ENCODE measurements around the gene DNMT1. TPM values are rescaled to one million over a fixed set of nuclear protein-coding genes. Genes with fewer than 3 reads are reported as not detected.

Gene DNMT1
- total RNA-seq, 4 donors from 2014 or later, result 23.3 to 122 (median 42.0) TPM

DNA sequence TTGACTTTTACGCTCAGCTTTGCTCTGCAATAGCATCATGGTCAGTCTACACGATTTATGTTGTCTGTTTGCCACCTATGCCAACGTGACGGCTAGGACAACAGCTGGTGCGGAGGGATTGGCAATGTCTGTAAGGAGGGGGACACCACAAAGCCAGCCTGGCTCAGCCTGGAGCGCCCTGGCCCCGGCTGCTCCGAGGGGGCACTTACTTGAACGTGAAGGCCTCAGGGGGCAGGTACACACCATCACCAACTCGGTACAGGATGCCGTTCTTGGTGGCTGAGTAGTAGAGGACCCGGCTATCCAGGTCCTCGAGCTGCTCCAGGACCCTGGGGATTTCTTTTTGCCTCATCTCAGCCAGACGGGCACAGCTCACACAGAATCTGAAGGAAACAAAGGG is 48.6 kb downstream of the DNMT1 start:
- H3K9me3 ChIP-seq, result no peaks in the 10 kb centered on the region
- intact Hi-C loops (cut with DNase I; ENCODE audit: low total_unique reads) (no loop called here), in situ Hi-C loops (cut with MboI; ENCODE audit: low pct_ligation_motif_present in 1 of 4, low pct_unique_long_range_greater_than_20kb in 1 of 4, low sequenced_read_pairs in 3 of 4) (no loop called here)
- peaks cover 0 to 6% (median 2%) of the 10 kb centered on the region in 4 donors for H3K4me1 ChIP-seq
- H3K27ac ChIP-seq, result no peak overlapping the region
- no peaks in the 10 kb centered on the region for H3K27me3 ChIP-seq
- DNase-seq, result no peak
- peaks cover 0 to 52% (median 21%) of the 10 kb centered on the region in 4 donors for H3K36me3 ChIP-seq
- 94% methylated on average over 14 of the region's 14 CpGs; no CpG with 5 or more reads in 1 of the 2 donors for WGBS, 2 donors (ENCODE audit: low coverage in 1 of 2)
- H3K4me3 ChIP-seq, result no peak overlapping the region
- no peak for TF ChIP-seq EP300 (IDR thresholded peaks at IDR 0.05; ENCODE audit: low read depth)
- TF ChIP-seq POLR2AphosphoS5 (IDR thresholded peaks at IDR 0.05), result no peak
- TF ChIP-seq, protein P1, sequence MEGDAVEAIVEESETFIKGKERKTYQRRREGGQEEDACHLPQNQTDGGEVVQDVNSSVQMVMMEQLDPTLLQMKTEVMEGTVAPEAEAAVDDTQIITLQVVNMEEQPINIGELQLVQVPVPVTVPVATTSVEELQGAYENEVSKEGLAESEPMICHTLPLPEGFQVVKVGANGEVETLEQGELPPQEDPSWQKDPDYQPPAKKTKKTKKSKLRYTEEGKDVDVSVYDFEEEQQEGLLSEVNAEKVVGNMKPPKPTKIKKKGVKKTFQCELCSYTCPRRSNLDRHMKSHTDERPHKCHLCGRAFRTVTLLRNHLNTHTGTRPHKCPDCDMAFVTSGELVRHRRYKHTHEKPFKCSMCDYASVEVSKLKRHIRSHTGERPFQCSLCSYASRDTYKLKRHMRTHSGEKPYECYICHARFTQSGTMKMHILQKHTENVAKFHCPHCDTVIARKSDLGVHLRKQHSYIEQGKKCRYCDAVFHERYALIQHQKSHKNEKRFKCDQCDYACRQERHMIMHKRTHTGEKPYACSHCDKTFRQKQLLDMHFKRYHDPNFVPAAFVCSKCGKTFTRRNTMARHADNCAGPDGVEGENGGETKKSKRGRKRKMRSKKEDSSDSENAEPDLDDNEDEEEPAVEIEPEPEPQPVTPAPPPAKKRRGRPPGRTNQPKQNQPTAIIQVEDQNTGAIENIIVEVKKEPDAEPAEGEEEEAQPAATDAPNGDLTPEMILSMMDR (IDR thresholded peaks at IDR 0.05), result no peak
- TF ChIP-seq POLR2A (IDR thresholded peaks at IDR 0.05), result no peak

- Histone ChIP-seq H3K27me3 (no peaks in the 10 kb centered on the region), H3K36me3 (peaks cover 0 to 44% (median 19%) of the 10 kb centered on the region in 4 donors)
- intact Hi-C loops (cut with DNase I; ENCODE audit: low total_unique reads), result no loop called here
Observed at GRCh38 chr19:10145031-10145430, 49.7 kb downstream of the DNMT1 start.

DNA sequence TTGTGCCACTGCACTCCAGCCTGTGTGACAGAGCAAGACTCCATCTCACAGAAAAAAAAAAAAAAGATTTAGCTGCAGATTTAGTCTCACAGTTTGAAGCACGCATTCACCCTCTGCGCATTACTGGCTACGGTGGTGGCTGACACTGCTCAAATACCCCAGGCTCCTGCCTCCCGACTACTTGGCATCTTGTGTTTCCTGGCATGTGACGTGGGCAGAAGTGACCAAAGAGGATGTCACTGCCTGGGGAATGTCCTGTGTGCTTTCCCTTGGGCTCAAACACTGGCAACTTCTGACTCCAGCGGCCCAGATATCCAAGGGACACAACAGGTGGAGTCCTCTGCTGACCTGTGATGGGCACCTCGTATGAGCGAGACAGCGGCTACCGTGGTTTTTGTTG is 50.4 kb downstream of the DNMT1 start:
- in situ Hi-C loops (cut with MboI; ENCODE audit: low pct_ligation_motif_present in 1 of 4, low pct_unique_long_range_greater_than_20kb in 1 of 4, low sequenced_read_pairs in 3 of 4), result no loop called here

More at GRCh38 chr19:10145031-10145430, 49.7 kb downstream of the DNMT1 start:
- H3K27ac ChIP-seq, result no peak overlapping the region
- TF ChIP-seq POLR2A (IDR thresholded peaks at IDR 0.05), result no peak
- TF ChIP-seq EP300 (IDR thresholded peaks at IDR 0.05; ENCODE audit: low read depth), result no peak
- TF ChIP-seq, protein P1 (IDR thresholded peaks at IDR 0.05), result no peak
- TF ChIP-seq POLR2AphosphoS5 (IDR thresholded peaks at IDR 0.05), result no peak
- no peak overlapping the region for H3K4me3 ChIP-seq
- no peaks in the 10 kb centered on the region for H3K9me3 ChIP-seq
- in situ Hi-C loops (cut with MboI; ENCODE audit: low pct_ligation_motif_present in 1 of 4, low pct_unique_long_range_greater_than_20kb in 1 of 4, low sequenced_read_pairs in 3 of 4), result no loop called here
- WGBS, 2 donors (ENCODE audit: low coverage in 1 of 2), result 92% methylated on average over 10 of the region's 10 CpGs; no CpG with 5 or more reads in 1 of the 2 donors
- DNase-seq, result no peak
- peaks cover 0 to 6% (median 2%) of the 10 kb centered on the region in 4 donors for H3K4me1 ChIP-seq

DNA sequence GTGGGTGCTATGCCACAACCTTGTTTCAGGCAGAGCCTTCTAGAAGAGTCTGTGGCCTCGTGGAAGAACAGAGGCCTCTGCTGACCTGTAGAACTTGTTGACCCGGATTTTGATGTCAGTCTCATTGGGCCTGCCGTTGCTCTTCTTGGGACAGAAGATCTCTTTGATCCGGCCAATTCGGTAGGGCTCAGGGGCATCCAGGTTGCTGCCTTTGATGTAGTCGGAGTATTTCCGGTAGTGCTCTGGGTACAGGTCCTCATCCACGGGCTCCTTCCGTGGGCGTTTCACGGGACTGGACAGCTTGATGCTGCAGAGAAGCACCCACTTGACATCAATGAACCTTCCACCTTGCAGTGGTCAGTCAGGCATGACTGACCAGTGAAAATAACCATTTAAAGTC is 51.1 kb downstream of the DNMT1 start:
- in situ Hi-C loops (cut with MboI; ENCODE audit: low pct_ligation_motif_present in 1 of 4, low pct_unique_long_range_greater_than_20kb in 1 of 4, low sequenced_read_pairs in 3 of 4) (no loop called here), intact Hi-C loops (cut with DNase I; ENCODE audit: low total_unique reads) (no loop called here)
- no peak for DNase-seq
- peak overlapping the region; percentile 44 to 76 (median 70) for H3K27ac ChIP-seq
- no peak for TF ChIP-seq POLR2A (IDR thresholded peaks at IDR 0.05)
- TF ChIP-seq POLR2AphosphoS5 (IDR thresholded peaks at IDR 0.05), result no peak
- TF ChIP-seq EP300 (IDR thresholded peaks at IDR 0.05; ENCODE audit: low read depth), result no peak
- TF ChIP-seq, protein P1 (IDR thresholded peaks at IDR 0.05), result no peak
- peaks cover 0 to 39% (median 17%) of the 10 kb centered on the region in 4 donors for H3K36me3 ChIP-seq
- no peaks in the 10 kb centered on the region for H3K9me3 ChIP-seq
- no peaks in the 10 kb centered on the region for H3K27me3 ChIP-seq
- 85% methylated on average over 11 of the region's 11 CpGs; no CpG with 5 or more reads in 1 of the 2 donors for WGBS, 2 donors (ENCODE audit: low coverage in 1 of 2)
- H3K4me1 ChIP-seq, result peaks cover 0 to 6% (median 2%) of the 10 kb centered on the region in 4 donors
- H3K4me3 ChIP-seq, result no peak overlapping the region

More for the DNA sequence above, 50.4 kb downstream of the DNMT1 start:
- Histone ChIP-seq H3K4me3 (no peak overlapping the region), H3K4me1 (peaks cover 0 to 6% (median 2%) of the 10 kb centered on the region in 4 donors), H3K27me3 (no peaks in the 10 kb centered on the region), H3K27ac (no peak overlapping the region), H3K36me3 (peaks cover 0 to 42% (median 18%) of the 10 kb centered on the region in 4 donors), H3K9me3 (no peaks in the 10 kb centered on the region)
- intact Hi-C loops (cut with DNase I; ENCODE audit: low total_unique reads), result no loop called here
- TF ChIP-seq, protein P1 (IDR thresholded peaks at IDR 0.05), result no peak
- TF ChIP-seq POLR2A (IDR thresholded peaks at IDR 0.05) (no peak), POLR2AphosphoS5 (IDR thresholded peaks at IDR 0.05) (no peak), EP300 (IDR thresholded peaks at IDR 0.05; ENCODE audit: low read depth) (no peak)
- 98% methylated on average over 10 of the region's 10 CpGs; no CpG with 5 or more reads in 1 of the 2 donors for WGBS, 2 donors (ENCODE audit: low coverage in 1 of 2)
- no peak for DNase-seq

Data from transverse colon (tissue), 4 donors.